ENCODE measurements around the gene PLA2G3. TPM values are rescaled to one million over a fixed set of nuclear protein-coding genes. Genes with fewer than 3 reads are reported as not detected.

Gene PLA2G3
- total RNA-seq, 2 experiments from 2014 or later = not detected

- no peak overlapping the region for H3K4me3 Mint-ChIP-seq
- peaks cover 2% of the 10 kb centered on the region for H3K27me3 Mint-ChIP-seq
- no peaks in the 10 kb centered on the region for H3K36me3 Mint-ChIP-seq (ENCODE audit: low read depth)
- no peak overlapping the region for H3K27ac Mint-ChIP-seq
- H3K4me1 Mint-ChIP-seq = peaks cover 11% of the 10 kb centered on the region
- peaks cover 7% of the 10 kb centered on the region for H3K9me3 Mint-ChIP-seq
- no peak for DNase-seq
- POLR2A ChIA-PET = no interaction called here
- CTCF ChIA-PET = interaction anchor here (0.6 to 2.0 kb wide), 2 partner anchors 11 to 260 kb away, joined by 3 to 6 read pairs; no protein-coding TSS in a partner anchor
Observed at GRCh38 chr22:31143038-31143437, 2.7 kb upstream of the PLA2G3 start.

- Mint-ChIP-seq H3K36me3 (ENCODE audit: low read depth) (no peaks in the 10 kb centered on the region), H3K4me1 (peaks cover 11% of the 10 kb centered on the region), H3K9me3 (peaks cover 7% of the 10 kb centered on the region), H3K27ac (no peak overlapping the region), H3K4me3 (no peak overlapping the region), H3K27me3 (peaks cover 2% of the 10 kb centered on the region)
- POLR2A ChIA-PET = no interaction called here
- DNase-seq = no peak
- CTCF ChIA-PET = interaction anchor here (1.1 to 2.0 kb wide), 2 partner anchors 11 to 14 kb away, joined by 3 to 6 read pairs; no protein-coding TSS in a partner anchor
Observed at GRCh38 chr22:31142285-31142684, 2.0 kb upstream of the PLA2G3 start.

GRCh38 chr22:31141551-31141950 lies 1.2 kb upstream of the PLA2G3 start:
- Mint-ChIP-seq H3K27me3 (peaks cover 2% of the 10 kb centered on the region), H3K4me3 (no peak overlapping the region), H3K27ac (peak overlapping the region; percentile 9), H3K4me1 (peaks cover 11% of the 10 kb centered on the region), H3K36me3 (ENCODE audit: low read depth) (no peaks in the 10 kb centered on the region), H3K9me3 (peaks cover 7% of the 10 kb centered on the region)
- ChIA-PET CTCF (interaction anchor here (0.6 to 1.3 kb wide), 3 partner anchors 9 to 222 kb away, joined by 3 to 4 read pairs (median 3); no protein-coding TSS in a partner anchor), POLR2A (no interaction called here)
- no peak for DNase-seq

GRCh38 chr22:31140746-31141145 lies 438 bp upstream of the PLA2G3 start:
- peaks cover 11% of the 10 kb centered on the region for H3K4me1 Mint-ChIP-seq

GRCh38 chr22:31139066-31139465 lies 1.2 kb downstream of the PLA2G3 start:
- H3K27me3 Mint-ChIP-seq = peaks cover 2% of the 10 kb centered on the region
- no peaks in the 10 kb centered on the region for H3K9me3 Mint-ChIP-seq
- DNase-seq = no peak
- ChIA-PET CTCF (no interaction called here), POLR2A (no interaction called here)
- H3K36me3 Mint-ChIP-seq (ENCODE audit: low read depth) = no peaks in the 10 kb centered on the region
- H3K4me1 Mint-ChIP-seq = peaks cover 2% of the 10 kb centered on the region
- no peak overlapping the region for H3K27ac Mint-ChIP-seq
- no peak overlapping the region for H3K4me3 Mint-ChIP-seq

More at GRCh38 chr22:31140746-31141145, 438 bp upstream of the PLA2G3 start:
- Mint-ChIP-seq H3K27ac (no peak overlapping the region), H3K4me3 (no peak overlapping the region), H3K36me3 (ENCODE audit: low read depth) (no peaks in the 10 kb centered on the region), H3K9me3 (peaks cover 7% of the 10 kb centered on the region), H3K27me3 (peaks cover 2% of the 10 kb centered on the region)
- no peak for DNase-seq
- ChIA-PET POLR2A (no interaction called here), CTCF (interaction anchor here (1.3 to 1.5 kb wide), 2 partner anchors 10 to 13 kb away, joined by 3 to 4 read pairs; no protein-coding TSS in a partner anchor)

- no peak overlapping the region for H3K27ac Mint-ChIP-seq
- CTCF ChIA-PET = interaction anchor here (0.8 kb wide), 1 partner anchor 53 kb away, joined by 3 read pairs; no protein-coding TSS in a partner anchor
- no peaks in the 10 kb centered on the region for H3K27me3 Mint-ChIP-seq
- H3K36me3 Mint-ChIP-seq (ENCODE audit: low read depth) = no peaks in the 10 kb centered on the region
- POLR2A ChIA-PET = no interaction called here
- H3K9me3 Mint-ChIP-seq = no peaks in the 10 kb centered on the region
- no peak for DNase-seq
- H3K4me3 Mint-ChIP-seq = no peak overlapping the region
- no peaks in the 10 kb centered on the region for H3K4me1 Mint-ChIP-seq
Observed at GRCh38 chr22:31138126-31138525, 2.2 kb downstream of the PLA2G3 start.

GRCh38 chr22:31137721-31138120 lies 2.6 kb downstream of the PLA2G3 start:
- Mint-ChIP-seq H3K36me3 (ENCODE audit: low read depth) (no peaks in the 10 kb centered on the region), H3K9me3 (no peaks in the 10 kb centered on the region), H3K27me3 (no peaks in the 10 kb centered on the region), H3K4me1 (no peaks in the 10 kb centered on the region), H3K4me3 (no peak overlapping the region), H3K27ac (no peak overlapping the region)
- ChIA-PET POLR2A (no interaction called here), CTCF (interaction anchor here (0.8 kb wide), 1 partner anchor 53 kb away, joined by 3 read pairs; no protein-coding TSS in a partner anchor)
- DNase-seq = no peak

- no peak for DNase-seq
- no peaks in the 10 kb centered on the region for H3K9me3 Mint-ChIP-seq
- no peaks in the 10 kb centered on the region for H3K4me1 Mint-ChIP-seq
- no peaks in the 10 kb centered on the region for H3K36me3 Mint-ChIP-seq (ENCODE audit: low read depth)
- ChIA-PET CTCF (no interaction called here), POLR2A (no interaction called here)
- H3K27ac Mint-ChIP-seq = no peak overlapping the region
- no peaks in the 10 kb centered on the region for H3K27me3 Mint-ChIP-seq
- H3K4me3 Mint-ChIP-seq = no peak overlapping the region
Observed at GRCh38 chr22:31136711-31137110, 3.6 kb downstream of the PLA2G3 start.

- Mint-ChIP-seq H3K4me1 (no peaks in the 10 kb centered on the region), H3K9me3 (no peaks in the 10 kb centered on the region), H3K27me3 (no peaks in the 10 kb centered on the region), H3K27ac (no peak overlapping the region), H3K36me3 (ENCODE audit: low read depth) (no peaks in the 10 kb centered on the region), H3K4me3 (no peak overlapping the region)
- POLR2A ChIA-PET = no interaction called here
- CTCF ChIA-PET = interaction anchor here (0.6 kb wide), 1 partner anchor 267 kb away, joined by 3 read pairs; no protein-coding TSS in a partner anchor
- DNase-seq = no peak
Observed at GRCh38 chr22:31136155-31136554, 4.2 kb downstream of the PLA2G3 start.

- Mint-ChIP-seq H3K36me3 (ENCODE audit: low read depth) (no peaks in the 10 kb centered on the region), H3K27me3 (no peaks in the 10 kb centered on the region), H3K27ac (no peak overlapping the region), H3K4me1 (no peaks in the 10 kb centered on the region), H3K9me3 (no peaks in the 10 kb centered on the region), H3K4me3 (no peak overlapping the region)
- ChIA-PET POLR2A (interaction anchor here (0.6 kb wide), 1 partner anchor 24 kb away, joined by 3 read pairs; no protein-coding TSS in a partner anchor), CTCF (interaction anchor here (0.6 kb wide), 1 partner anchor 268 kb away, joined by 3 read pairs; no protein-coding TSS in a partner anchor)
- DNase-seq = no peak
Observed at GRCh38 chr22:31135706-31136105, 4.6 kb downstream of the PLA2G3 start.

- Mint-ChIP-seq H3K36me3 (ENCODE audit: low read depth) (no peaks in the 10 kb centered on the region), H3K4me1 (no peaks in the 10 kb centered on the region), H3K27ac (no peak overlapping the region), H3K4me3 (no peak overlapping the region), H3K27me3 (no peaks in the 10 kb centered on the region), H3K9me3 (no peaks in the 10 kb centered on the region)
- ChIA-PET POLR2A (no interaction called here), CTCF (interaction anchor here (1.1 kb wide), 1 partner anchor 139 kb away, joined by 3 read pairs; no protein-coding TSS in a partner anchor)
- DNase-seq = no peak
Observed at GRCh38 chr22:31134688-31135087, 5.6 kb downstream of the PLA2G3 start.

- DNase-seq = no peak
- no peaks in the 10 kb centered on the region for H3K4me1 Mint-ChIP-seq
- no peaks in the 10 kb centered on the region for H3K9me3 Mint-ChIP-seq
- no peaks in the 10 kb centered on the region for H3K27me3 Mint-ChIP-seq
- POLR2A ChIA-PET = no interaction called here
- H3K36me3 Mint-ChIP-seq (ENCODE audit: low read depth) = no peaks in the 10 kb centered on the region
- CTCF ChIA-PET = interaction anchor here (1.1 kb wide), 1 partner anchor 140 kb away, joined by 3 read pairs; no protein-coding TSS in a partner anchor
- no peak overlapping the region for H3K4me3 Mint-ChIP-seq
- H3K27ac Mint-ChIP-seq = no peak overlapping the region
Observed at GRCh38 chr22:31133911-31134310, 6.4 kb downstream of the PLA2G3 start.

- ChIA-PET CTCF (no interaction called here), POLR2A (no interaction called here)
- H3K27ac Mint-ChIP-seq = no peak overlapping the region
- H3K9me3 Mint-ChIP-seq = no peaks in the 10 kb centered on the region
- no peak overlapping the region for H3K4me3 Mint-ChIP-seq
- no peaks in the 10 kb centered on the region for H3K27me3 Mint-ChIP-seq
- H3K4me1 Mint-ChIP-seq = no peaks in the 10 kb centered on the region
- no peaks in the 10 kb centered on the region for H3K36me3 Mint-ChIP-seq (ENCODE audit: low read depth)
- DNase-seq = no peak
Observed at GRCh38 chr22:31130873-31131272, 9.4 kb downstream of the PLA2G3 start.

GRCh38 chr22:31128156-31128555 lies 12.2 kb downstream of the PLA2G3 start:
- CTCF ChIA-PET = interaction anchor here (1.0 to 1.5 kb wide), 2 partner anchors 12 to 14 kb away, joined by 3 read pairs; partner anchors contain the start of gene PLA2G3

More at GRCh38 chr22:31128156-31128555, 12.2 kb downstream of the PLA2G3 start:
- Mint-ChIP-seq H3K27me3 (no peaks in the 10 kb centered on the region), H3K4me1 (no peaks in the 10 kb centered on the region), H3K27ac (no peak overlapping the region), H3K36me3 (ENCODE audit: low read depth) (no peaks in the 10 kb centered on the region), H3K4me3 (no peak overlapping the region), H3K9me3 (no peaks in the 10 kb centered on the region)
- POLR2A ChIA-PET = no interaction called here
- no peak for DNase-seq

Measured in activated CD4-positive, alpha-beta T cell treated with anti-CD3 and anti-CD28 coated beads, Interleukin-2, amount 10 ng/mL, durations not matched to agents 7 days and 5 days (primary cell).